IPS-18a (cell line): ENCODE measurements around the gene ANK2.

Experiments
- H3K27ac ChIP-seq: one replicate; pipeline ENCODE4 v1.5.1; 2013; ENCODE audit warnings: low read length
- H3K27me3 ChIP-seq: one replicate; pipeline ENCODE4 v1.6.1; 2013; ENCODE audit warnings: mild to moderate bottlenecking, low read length; ENCODE audit not compliant: control insufficient read depth, insufficient read depth
- H3K36me3 ChIP-seq: one replicate; pipeline ENCODE4 v1.6.1; 2013; ENCODE audit warnings: low read depth, low read length; ENCODE audit not compliant: control insufficient read depth
- H3K4me1 ChIP-seq: one replicate; pipeline ENCODE4 v1.6.1; 2013; ENCODE audit warnings: low read depth, low read length; ENCODE audit not compliant: control insufficient read depth
- H3K4me3 ChIP-seq: one replicate; pipeline ENCODE4 v1.5.1; 2013; ENCODE audit warnings: low read length
- H3K9ac ChIP-seq: one replicate; pipeline ENCODE4 v1.6.1; 2013; ENCODE audit warnings: mild to moderate bottlenecking, low read length, moderate library complexity
- H3K9me3 ChIP-seq: one replicate; pipeline ENCODE4 v1.6.1; 2013; ENCODE audit warnings: low read depth, low read length; ENCODE audit not compliant: control insufficient read depth

The ANK2 gene

GRCh38 chr4:113385281-113385899 is 335.9 kb downstream of the ANK2 start:
- Histone ChIP-seq H3K36me3 (peaks cover 13% of the 10 kb centered on the region), H3K27ac (no peak overlapping the region), H3K9ac (no peak overlapping the region), H3K27me3 (no peaks in the 10 kb centered on the region), H3K9me3 (no peaks in the 10 kb centered on the region), H3K4me3 (no peak overlapping the region), H3K4me1 (peaks cover 4% of the 10 kb centered on the region)

- Histone ChIP-seq H3K27ac (no peak overlapping the region), H3K9me3 (no peaks in the 10 kb centered on the region), H3K36me3 (no peaks in the 10 kb centered on the region), H3K27me3 (no peaks in the 10 kb centered on the region), H3K4me3 (no peak overlapping the region), H3K9ac (no peak overlapping the region), H3K4me1 (peaks cover 4% of the 10 kb centered on the region)
Measured at GRCh38 chr4:113389160-113389559, 339.7 kb downstream of the ANK2 start.

GRCh38 chr4:113390850-113391249 is 341.4 kb downstream of the ANK2 start:
- H3K27ac ChIP-seq: no peak overlapping the region
- no peaks in the 10 kb centered on the region for H3K27me3 ChIP-seq
- H3K4me1 ChIP-seq: peaks cover 4% of the 10 kb centered on the region
- H3K9me3 ChIP-seq: no peaks in the 10 kb centered on the region
- no peaks in the 10 kb centered on the region for H3K36me3 ChIP-seq
- H3K9ac ChIP-seq: no peak overlapping the region
- H3K4me3 ChIP-seq: no peak overlapping the region

GRCh38 chr4:113394108-113394729 is 344.8 kb downstream of the ANK2 start:
- H3K4me1 ChIP-seq: no peaks in the 10 kb centered on the region
- H3K9ac ChIP-seq: no peak overlapping the region
- H3K27me3 ChIP-seq: no peaks in the 10 kb centered on the region
- no peak overlapping the region for H3K27ac ChIP-seq
- H3K36me3 ChIP-seq: no peaks in the 10 kb centered on the region
- H3K9me3 ChIP-seq: no peaks in the 10 kb centered on the region
- no peak overlapping the region for H3K4me3 ChIP-seq

- no peak overlapping the region for H3K27ac ChIP-seq
- no peak overlapping the region for H3K9ac ChIP-seq
- no peaks in the 10 kb centered on the region for H3K36me3 ChIP-seq
- no peaks in the 10 kb centered on the region for H3K27me3 ChIP-seq
- H3K4me3 ChIP-seq: no peak overlapping the region
- H3K4me1 ChIP-seq: no peaks in the 10 kb centered on the region
- H3K9me3 ChIP-seq: no peaks in the 10 kb centered on the region
Measured at GRCh38 chr4:113394730-113395530, 345.5 kb downstream of the ANK2 start.

GRCh38 chr4:113397114-113397701 is 347.8 kb downstream of the ANK2 start:
- Histone ChIP-seq H3K27ac (no peak overlapping the region), H3K9ac (no peak overlapping the region)

GRCh38 chr4:113398441-113399143 is 349.1 kb downstream of the ANK2 start:
- Histone ChIP-seq H3K4me1 (no peaks in the 10 kb centered on the region), H3K4me3 (no peak overlapping the region), H3K9ac (no peak overlapping the region), H3K27me3 (no peaks in the 10 kb centered on the region), H3K36me3 (no peaks in the 10 kb centered on the region), H3K9me3 (no peaks in the 10 kb centered on the region), H3K27ac (no peak overlapping the region)

More at GRCh38 chr4:113397114-113397701, 347.8 kb downstream of the ANK2 start:
- Histone ChIP-seq H3K4me3 (no peak overlapping the region), H3K27me3 (no peaks in the 10 kb centered on the region), H3K9me3 (no peaks in the 10 kb centered on the region), H3K4me1 (no peaks in the 10 kb centered on the region), H3K36me3 (no peaks in the 10 kb centered on the region)

GRCh38 chr4:113404167-113404571 is 354.7 kb downstream of the ANK2 start:
- H3K27me3 ChIP-seq: no peaks in the 10 kb centered on the region
- H3K36me3 ChIP-seq: no peaks in the 10 kb centered on the region
- H3K4me3 ChIP-seq: no peak overlapping the region
- H3K27ac ChIP-seq: no peak overlapping the region
- no peak overlapping the region for H3K9ac ChIP-seq
- no peaks in the 10 kb centered on the region for H3K9me3 ChIP-seq
- no peaks in the 10 kb centered on the region for H3K4me1 ChIP-seq

- no peaks in the 10 kb centered on the region for H3K4me1 ChIP-seq
- H3K36me3 ChIP-seq: no peaks in the 10 kb centered on the region
- H3K4me3 ChIP-seq: no peak overlapping the region
- no peaks in the 10 kb centered on the region for H3K9me3 ChIP-seq
- H3K27ac ChIP-seq: no peak overlapping the region
- H3K9ac ChIP-seq: no peak overlapping the region
- H3K27me3 ChIP-seq: no peaks in the 10 kb centered on the region
Measured at GRCh38 chr4:113404841-113405240, 355.4 kb downstream of the ANK2 start.

- H3K27ac ChIP-seq: no peak overlapping the region
Measured at GRCh38 chr4:113405874-113406722, 356.6 kb downstream of the ANK2 start.

More at GRCh38 chr4:113405874-113406722, 356.6 kb downstream of the ANK2 start:
- Histone ChIP-seq H3K9ac (no peak overlapping the region), H3K36me3 (no peaks in the 10 kb centered on the region), H3K27me3 (no peaks in the 10 kb centered on the region), H3K4me1 (no peaks in the 10 kb centered on the region), H3K4me3 (no peak overlapping the region), H3K9me3 (no peaks in the 10 kb centered on the region)
